Measurements from ENCODE around the gene F11.
"Not testable (repeated sequence)": the region's sequence is repeated elsewhere in the genome, so short reads cannot be mapped to it uniquely, and the experiment has no call there.

The F11 gene

DNA sequence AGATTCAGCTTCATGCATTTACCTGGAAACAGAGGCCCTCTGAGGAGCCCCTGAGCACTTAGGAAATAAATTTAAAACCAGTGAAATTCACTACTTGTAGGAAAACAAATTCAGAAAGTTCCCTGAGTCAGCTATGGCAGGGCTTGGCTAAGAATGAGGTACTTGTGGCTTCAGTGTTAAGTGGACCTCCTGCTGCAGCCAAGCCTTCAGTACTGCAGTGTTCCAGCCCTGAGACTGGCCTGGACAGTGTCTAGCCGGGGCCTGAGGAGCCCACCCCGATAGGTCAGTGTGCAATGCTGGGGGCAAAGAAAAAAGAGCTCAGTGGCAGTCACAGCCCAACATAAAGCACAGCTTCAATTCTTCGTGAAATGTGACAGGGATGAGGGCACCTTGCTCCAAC is 41.9 kb downstream of the F11 start:
- H3K4me3 ChIP-seq (ENCODE audit: low read depth, low read length, poor library complexity, severe bottlenecking): no peak overlapping the region
- no peaks in the 10 kb centered on the region for H3K79me2 ChIP-seq (ENCODE audit: insufficient read depth, low read length)
- H3K4me1 ChIP-seq (ENCODE audit: insufficient read depth, low read length, severe bottlenecking): no peaks in the 10 kb centered on the region
- H3K27ac ChIP-seq (ENCODE audit: low read depth, low read length, poor library complexity, severe bottlenecking): no peak overlapping the region
- H3K36me3 ChIP-seq (ENCODE audit: insufficient read depth, low read length): no peaks in the 10 kb centered on the region
- no peaks in the 10 kb centered on the region for H3F3A ChIP-seq (ENCODE audit: insufficient read depth, low read length)
- H3K9ac ChIP-seq (ENCODE audit: low read length): no peak overlapping the region
- H2AFZ ChIP-seq (ENCODE audit: low read length): no peak overlapping the region
- H3K4me2 ChIP-seq (ENCODE audit: low read length): no peak overlapping the region
- no peaks in the 10 kb centered on the region for H3K9me3 ChIP-seq (ENCODE audit: low read length)
- no peak for TF ChIP-seq EZH2 (IDR thresholded peaks at IDR 0.05; ENCODE audit: borderline replicate concordance, low read length)
- TF ChIP-seq, protein P1, sequence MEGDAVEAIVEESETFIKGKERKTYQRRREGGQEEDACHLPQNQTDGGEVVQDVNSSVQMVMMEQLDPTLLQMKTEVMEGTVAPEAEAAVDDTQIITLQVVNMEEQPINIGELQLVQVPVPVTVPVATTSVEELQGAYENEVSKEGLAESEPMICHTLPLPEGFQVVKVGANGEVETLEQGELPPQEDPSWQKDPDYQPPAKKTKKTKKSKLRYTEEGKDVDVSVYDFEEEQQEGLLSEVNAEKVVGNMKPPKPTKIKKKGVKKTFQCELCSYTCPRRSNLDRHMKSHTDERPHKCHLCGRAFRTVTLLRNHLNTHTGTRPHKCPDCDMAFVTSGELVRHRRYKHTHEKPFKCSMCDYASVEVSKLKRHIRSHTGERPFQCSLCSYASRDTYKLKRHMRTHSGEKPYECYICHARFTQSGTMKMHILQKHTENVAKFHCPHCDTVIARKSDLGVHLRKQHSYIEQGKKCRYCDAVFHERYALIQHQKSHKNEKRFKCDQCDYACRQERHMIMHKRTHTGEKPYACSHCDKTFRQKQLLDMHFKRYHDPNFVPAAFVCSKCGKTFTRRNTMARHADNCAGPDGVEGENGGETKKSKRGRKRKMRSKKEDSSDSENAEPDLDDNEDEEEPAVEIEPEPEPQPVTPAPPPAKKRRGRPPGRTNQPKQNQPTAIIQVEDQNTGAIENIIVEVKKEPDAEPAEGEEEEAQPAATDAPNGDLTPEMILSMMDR (IDR thresholded peaks at IDR 0.05; ENCODE audit: low read length): no peak
- no peaks in the 10 kb centered on the region for H4K20me1 ChIP-seq (ENCODE audit: insufficient read depth, low read length)
- H3K27me3 ChIP-seq (ENCODE audit: insufficient read depth, low read length): 0 out of 2 replicates have a peak, but pooled peaks cover 5% of the 10 kb centered on the region
- H3K9me2 ChIP-seq (ENCODE audit: low read depth, low read length): no peaks in the 10 kb centered on the region

DNA sequence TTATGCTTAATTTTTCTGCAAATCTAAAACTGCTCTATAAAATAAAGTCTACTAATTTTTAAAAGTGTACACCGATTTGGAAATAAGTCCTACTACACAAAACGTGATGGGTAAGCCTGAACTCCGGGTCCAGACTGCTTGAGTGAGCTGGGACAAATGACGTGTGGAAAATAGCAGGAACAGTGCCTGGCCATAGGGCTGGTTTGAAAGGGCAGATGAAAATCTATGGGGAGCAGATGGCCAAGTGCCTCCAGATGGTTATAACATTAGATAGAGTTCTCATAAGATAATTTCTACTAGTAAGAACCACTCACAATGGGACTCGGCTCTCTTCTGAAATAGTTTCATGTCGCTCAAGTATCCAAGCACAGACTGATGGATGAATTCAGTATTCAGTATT is 52.5 kb downstream of the F11 start:
- Histone ChIP-seq H3F3A (ENCODE audit: insufficient read depth, low read length) (no peaks in the 10 kb centered on the region), H3K27me3 (ENCODE audit: insufficient read depth, low read length) (peaks cover 3% of the 10 kb centered on the region; the same call in 1 of the 2 replicates), H3K9me3 (ENCODE audit: low read length) (no peaks in the 10 kb centered on the region), H2AFZ (ENCODE audit: low read length) (no peak overlapping the region), H3K4me3 (ENCODE audit: low read depth, low read length, poor library complexity, severe bottlenecking) (no peak overlapping the region), H3K4me2 (ENCODE audit: low read length) (no peak overlapping the region), H3K27ac (ENCODE audit: low read depth, low read length, poor library complexity, severe bottlenecking) (no peak overlapping the region), H3K36me3 (ENCODE audit: insufficient read depth, low read length) (no peaks in the 10 kb centered on the region), H3K79me2 (ENCODE audit: insufficient read depth, low read length) (no peaks in the 10 kb centered on the region), H3K9me2 (ENCODE audit: low read depth, low read length) (no peaks in the 10 kb centered on the region), H3K9ac (ENCODE audit: low read length) (no peak overlapping the region), H4K20me1 (ENCODE audit: insufficient read depth, low read length) (no peaks in the 10 kb centered on the region), H3K4me1 (ENCODE audit: insufficient read depth, low read length, severe bottlenecking) (no peaks in the 10 kb centered on the region)
- TF ChIP-seq, protein P1 (IDR thresholded peaks at IDR 0.05; ENCODE audit: low read length): no peak
- TF ChIP-seq EZH2 (IDR thresholded peaks at IDR 0.05; ENCODE audit: borderline replicate concordance, low read length): no peak

DNA sequence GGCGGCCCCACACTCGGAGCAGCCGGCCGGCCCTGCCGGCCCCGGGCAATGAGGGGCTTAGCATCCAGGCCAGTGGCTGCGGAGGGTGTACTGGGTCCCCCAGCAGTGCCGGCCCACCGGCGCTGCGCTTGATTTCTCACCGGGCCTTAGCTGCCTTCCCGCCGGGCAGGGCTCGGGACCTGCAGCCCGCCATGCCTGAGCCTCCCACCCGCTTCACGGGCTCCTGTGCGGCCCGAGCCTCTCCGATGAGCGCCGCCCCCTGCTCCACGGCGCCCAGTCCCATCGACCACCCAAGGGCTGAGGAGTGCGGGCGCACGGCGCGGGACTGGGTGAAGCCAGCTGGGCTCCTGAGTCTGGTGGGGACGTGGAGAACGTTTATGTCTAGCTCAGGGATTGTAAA is 58.7 kb downstream of the F11 start:
- H3K9ac ChIP-seq (ENCODE audit: low read length); H3K9me2 ChIP-seq (ENCODE audit: low read depth, low read length); H3K79me2 ChIP-seq (ENCODE audit: insufficient read depth, low read length); H3K36me3 ChIP-seq (ENCODE audit: insufficient read depth, low read length); H3K9me3 ChIP-seq (ENCODE audit: low read length); H3F3A ChIP-seq (ENCODE audit: insufficient read depth, low read length); H3K27ac ChIP-seq (ENCODE audit: low read depth, low read length, poor library complexity, severe bottlenecking); H2AFZ ChIP-seq (ENCODE audit: low read length); H3K4me2 ChIP-seq (ENCODE audit: low read length); H4K20me1 ChIP-seq (ENCODE audit: insufficient read depth, low read length); H3K4me1 ChIP-seq (ENCODE audit: insufficient read depth, low read length, severe bottlenecking); H3K4me3 ChIP-seq (ENCODE audit: low read depth, low read length, poor library complexity, severe bottlenecking); H3K27me3 ChIP-seq (ENCODE audit: insufficient read depth, low read length): not testable (repeated sequence)

DNA sequence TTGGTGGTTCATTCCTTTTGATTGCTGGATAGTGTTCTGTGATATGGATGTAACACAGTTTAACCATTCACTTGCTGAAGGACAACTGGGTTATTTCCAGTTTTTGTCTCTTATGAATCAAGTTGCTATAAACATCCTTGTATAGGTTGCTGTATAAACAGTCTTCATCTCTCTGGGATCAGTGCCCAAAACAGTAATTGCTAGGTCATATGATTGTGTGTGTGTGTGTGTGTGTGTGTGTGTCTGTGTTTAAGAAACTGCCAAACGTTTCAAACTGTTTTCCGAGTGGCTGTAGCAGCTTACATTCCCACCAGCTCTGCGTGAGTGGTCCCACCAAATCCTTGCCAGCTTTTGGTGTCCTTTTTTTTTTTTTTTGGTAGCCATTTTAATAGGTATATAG is 60.4 kb downstream of the F11 start:
- Histone ChIP-seq H3K27ac (ENCODE audit: low read depth, low read length, poor library complexity, severe bottlenecking) (no peak overlapping the region), H3K9me3 (ENCODE audit: low read length) (no peaks in the 10 kb centered on the region), H3K27me3 (ENCODE audit: insufficient read depth, low read length) (peaks cover 3% of the 10 kb centered on the region; the same call in 1 of the 2 replicates), H3K4me3 (ENCODE audit: low read depth, low read length, poor library complexity, severe bottlenecking) (no peak overlapping the region), H3K79me2 (ENCODE audit: insufficient read depth, low read length) (no peaks in the 10 kb centered on the region), H3K36me3 (ENCODE audit: insufficient read depth, low read length) (no peaks in the 10 kb centered on the region), H3K4me2 (ENCODE audit: low read length) (no peak overlapping the region), H3K9ac (ENCODE audit: low read length) (no peak overlapping the region), H3F3A (ENCODE audit: insufficient read depth, low read length) (0 out of 2 replicates have a peak, but pooled peaks cover 4% of the 10 kb centered on the region), H2AFZ (ENCODE audit: low read length) (no peak overlapping the region), H3K4me1 (ENCODE audit: insufficient read depth, low read length, severe bottlenecking) (no peaks in the 10 kb centered on the region), H4K20me1 (ENCODE audit: insufficient read depth, low read length) (no peaks in the 10 kb centered on the region), H3K9me2 (ENCODE audit: low read depth, low read length) (no peaks in the 10 kb centered on the region)
- TF ChIP-seq, protein P1 (IDR thresholded peaks at IDR 0.05; ENCODE audit: low read length): no peak
- no peak for TF ChIP-seq EZH2 (IDR thresholded peaks at IDR 0.05; ENCODE audit: borderline replicate concordance, low read length)

Data from OCI-LY1 (cell line).